K562 (cell line): ENCODE measurements around the gene PCBP3. TPM values are rescaled to one million over a fixed set of nuclear protein-coding genes. Genes with fewer than 3 reads are reported as not detected.
"Not testable (repeated sequence)": the region's sequence is repeated elsewhere in the genome, so short reads cannot be mapped to it uniquely, and the experiment has no call there.

Source experiments
- ATAC-seq: fragments of 200-7000 bp; cut with Tn5 transposase; 3 replicates; pipeline ENCODE4 v1.9.1; 2020; ENCODE audit warnings: moderate library complexity
- BruUV-seq: library from RNA; stranded (reverse); fragments of 400-500 nt; replicated peaks from 2 replicates; lab custom pipeline; 2021; lab: Mats Ljungman, UMichigan
- CTCF ChIA-PET: fragments of 300-600 bp; formaldehyde crosslinking; extraction: SDS; loops from one replicate; lab custom pipeline; 2021; ENCODE audit warnings: low intra/inter-chr PET ratio; lab: Yijun Ruan, JAX
- POLR2A ChIA-PET: fragments of 300-600, 350-650 bp; sonication (Branson Sonifier 250); formaldehyde crosslinking; extraction: SDS; loops from one replicate; lab custom pipeline; 2021; ENCODE audit warnings: antibody characterized with exemption, inconsistent platforms; lab: Yijun Ruan, JAX
- DNase-seq, 4 experiments: peaks; one replicate each; pipeline versions ENCODE4 v3.0.0 to v3.0.0-alpha.2; 2011 to 2018; ENCODE audit warnings: low spot score in 3 of 4, mixed read lengths in 3 of 4; ENCODE audit errors: extremely low read depth in 1 of 4
- FAIRE-seq: peaks from 2 replicates; lab custom pipeline; 2011; peaks lifted over from hg19 to GRCh38; lab: Jason Lieb, UNC
- H2AFZ ChIP-seq: 2 replicates; pipeline ENCODE4 v1.6.0; 2011; ENCODE audit warnings: low read depth, low read length, control low read depth, inconsistent platforms
- H3K27ac ChIP-seq: fragments of 200-600 bp; 3 replicates; pipeline ENCODE4 v1.8.0; 2011; ENCODE audit warnings: low read depth, mild to moderate bottlenecking, control low read depth, inconsistent platforms, low read length, moderate library complexity, mixed read lengths; ENCODE audit errors: extremely low read depth
- H3K27me3 ChIP-seq, 2 experiments: fragments of 300-600 bp in 1 of 2; 2 replicates in 1 of 2; 3 replicates in 1 of 2; pipeline versions ENCODE4 v1.6.0 to v1.8.0; 2011; ENCODE audit warnings: inconsistent platforms in 2 of 2, low read length in 2 of 2, mild to moderate bottlenecking in 1 of 2, mixed read lengths in 1 of 2, moderate library complexity in 1 of 2; ENCODE audit not compliant: control insufficient read depth in 2 of 2, insufficient read depth in 2 of 2
- H3K36me3 ChIP-seq: fragments of 300-600 bp; 3 replicates; pipeline ENCODE4 v1.8.0; 2011; ENCODE audit warnings: mild to moderate bottlenecking, low read length, inconsistent platforms; ENCODE audit not compliant: control insufficient read depth, insufficient read depth
- H3K4me1 ChIP-seq, 2 experiments: fragments of 200-600 bp in 1 of 2; replicated peaks in 1 of 2; 2 replicates in 1 of 2; 3 replicates in 1 of 2; pipeline versions ENCODE4 v1.5.1 to v1.8.0; 2011; ENCODE audit warnings: inconsistent platforms in 2 of 2, low read length in 2 of 2, mild to moderate bottlenecking in 1 of 2, mixed read lengths in 1 of 2, moderate library complexity in 1 of 2; ENCODE audit not compliant: control insufficient read depth in 2 of 2, insufficient read depth in 2 of 2
- H3K4me2 ChIP-seq: 2 replicates; pipeline ENCODE4 v1.6.1; 2011; ENCODE audit warnings: low read length, control low read depth, inconsistent platforms, mixed read lengths; ENCODE audit not compliant: insufficient read depth
- H3K4me3 ChIP-seq: fragments of 200-600 bp; sonication (generic), shearing (Covaris generic); 2 replicates; pipeline ENCODE4 v1.5.1; 2016; ENCODE audit warnings: control low read depth, inconsistent platforms
- H3K79me2 ChIP-seq: fragments of 200-600 bp; 3 replicates; pipeline ENCODE4 v1.8.0; 2011; ENCODE audit warnings: low read length, inconsistent platforms; ENCODE audit not compliant: control insufficient read depth, insufficient read depth
- H3K9ac ChIP-seq, 2 experiments: 2 replicates each; pipeline versions ENCODE4 v1.6.0 to v1.6.1; 2011; ENCODE audit warnings: low read depth in 2 of 2, low read length in 2 of 2, control low read depth in 1 of 2, inconsistent platforms in 1 of 2, mild to moderate bottlenecking in 1 of 2, mixed read lengths in 1 of 2; ENCODE audit not compliant: insufficient read depth in 1 of 2
- H3K9me1 ChIP-seq: one replicate; pipeline ENCODE4 v1.6.0; 2011; ENCODE audit warnings: inconsistent platforms, mild to moderate bottlenecking, low read length, moderate library complexity; ENCODE audit not compliant: control insufficient read depth, insufficient read depth
- H3K9me3 ChIP-seq: replicated peaks from 2 replicates; pipeline ENCODE4 v1.5.1; 2011; ENCODE audit warnings: low read depth, low read length, inconsistent platforms; ENCODE audit not compliant: control insufficient read depth, insufficient read depth
- H4K20me1 ChIP-seq: replicated peaks from 2 replicates; pipeline ENCODE4 v1.6.1; 2011; ENCODE audit warnings: low read length, inconsistent platforms, mixed read lengths; ENCODE audit not compliant: control insufficient read depth, insufficient read depth
- BRD9 ChIP-seq: fragments of 450-650 bp; IDR thresholded peaks from 2 replicates; pipeline ENCODE4 v1.6.1; 2018; ENCODE audit warnings: low read depth; ENCODE audit not compliant: partially characterized antibody
- CAMTA2 ChIP-seq: fragments of 250-450 bp; sonication (Bioruptor Pico); conservative IDR thresholded peaks from 2 replicates; pipeline ENCODE4 v1.5.1; 2022
- RBFOX2 ChIP-seq: fragments of 200-400 bp; formaldehyde crosslinking; IDR thresholded peaks from 2 replicates; pipeline ENCODE4 v1.6.1; 2017; ENCODE audit warnings: low read depth, mild to moderate bottlenecking, low read length, moderate library complexity
- ZNF146 ChIP-seq: IDR thresholded peaks from one replicate; pipeline ENCODE4 v1.6.1; 2018; ENCODE audit warnings: missing compliant biosample characterization; ENCODE audit not compliant: unreplicated experiment
- WGBS: fragments of 100-300 bp; shearing (Covaris generic); methylation state at CpG from one replicate; pipeline ENCODE4 v1.1.6; 2016; ENCODE audit warnings: low coverage, mixed read lengths; ENCODE audit not compliant: insufficient coverage; ENCODE audit errors: missing lambda C conversion rate; 5-methylcytosine and 5-hydroxymethylcytosine counted together
- in situ Hi-C: fragments of 300-500 bp; cut with MboI; formaldehyde crosslinking; loops from 4 replicates; pipeline ENCODE4 v1.15.0; 2018; ENCODE audit warnings: inconsistent platforms, mixed read lengths
- intact Hi-C: fragments of 100-400 bp; cut with micrococcal nuclease; formaldehyde crosslinking; loops from 2 replicates; pipeline ENCODE4 v1.14.2; 2022
- polyA plus RNA-seq, 8 experiments: library from polyadenylated mRNA; depleted of rRNA in 4 of 8; stranded (reverse) in 5 of 8; unstranded in 3 of 8; fragments of >200 nt; fragmentation: Nextera tagmentation in 2 of 8; fragmentation: Illumina TruSeq in 1 of 8; extraction: Ambion mirVana in 2 of 8; extraction: Trizol in 1 of 8; gene quantifications; 2 replicates each; pipeline versions ENCODE4 v1.2.1 to v1.2.3, GENCODE V29; 2011 to 2014; ENCODE audit warnings: inconsistent platforms in 1 of 8, missing spikeins in 1 of 8
- total RNA-seq, 7 experiments: library from RNA; depleted of rRNA in 6 of 7; stranded (reverse); fragments of >200 nt in 6 of 7; fragmentation: Illumina TruSeq in 2 of 7; extraction: Trizol in 2 of 7; gene quantifications; 2 replicates each; pipeline versions ENCODE4 v1.2.1 to v1.2.3, GENCODE V29; 2011 to 2021; ENCODE audit warnings: low replicate concordance in 1 of 7

The PCBP3 gene
- total and polyA plus RNA-seq, 9 of the 15 experiments (the other 6 are each of a cell fraction or from before 2014, with no cell fraction given) = 0.18 TPM; not detected in 8

DNA sequence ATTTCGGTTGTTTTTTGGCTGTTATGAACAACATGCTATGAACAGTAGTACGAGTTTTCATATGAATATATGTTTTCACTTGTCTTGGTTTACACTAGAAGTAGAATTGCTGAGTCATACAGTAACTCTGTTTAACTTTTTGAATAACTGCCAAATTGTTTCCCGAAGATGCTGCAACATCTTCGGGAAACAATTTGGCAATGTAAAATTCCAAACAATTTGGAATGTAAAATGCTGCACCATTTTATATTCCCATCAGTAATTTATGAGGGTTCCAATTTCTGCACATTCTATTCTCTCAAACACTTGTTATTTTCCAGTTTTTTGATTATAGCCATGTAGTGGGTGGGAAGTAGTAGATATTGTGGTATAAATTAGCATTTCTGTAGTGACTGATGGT, 11.6 kb downstream of the PCBP3 start (continued):
- TF ChIP-seq BRD9 (no peak), RBFOX2 (no peak), CAMTA2 (no peak)

DNA sequence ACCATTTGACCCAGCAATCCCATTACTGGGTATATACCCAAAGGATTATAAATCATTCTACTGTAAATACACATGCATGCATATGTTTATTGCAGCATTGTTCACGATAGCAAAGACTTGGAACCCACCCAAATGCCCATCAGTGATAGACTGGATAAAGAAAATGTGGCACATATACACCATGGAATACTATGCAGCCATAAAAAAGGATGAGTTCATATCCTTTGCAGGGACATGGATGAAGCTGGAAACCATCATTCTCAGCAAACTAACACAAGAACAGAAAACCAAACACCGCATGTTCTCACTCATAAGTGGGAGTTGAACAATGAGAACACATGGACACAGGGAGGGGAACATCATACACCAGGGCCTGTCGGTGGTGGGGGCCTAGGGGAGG, 12.6 kb downstream of the PCBP3 start:
- ATAC-seq, H3K27me3 ChIP-seq, intact Hi-C loops, H3K4me1 ChIP-seq, H3K9ac ChIP-seq, H3K4me2 ChIP-seq, in situ Hi-C loops, BruUV-seq, H3K4me3 ChIP-seq, DNase-seq, FAIRE-seq, H3K36me3 ChIP-seq, CTCF ChIA-PET, H2AFZ ChIP-seq, H4K20me1 ChIP-seq, H3K9me1 ChIP-seq, H3K79me2 ChIP-seq, H3K9me3 ChIP-seq, H3K27ac ChIP-seq: not testable (repeated sequence)
- POLR2A ChIA-PET = interaction anchor here (0.8 kb wide), 1 partner anchor 12 kb away, joined by 3 read pairs; no protein-coding TSS in a partner anchor
- TF ChIP-seq ZNF146 (CRISPR knock-in tag) = peak; percentile 11
- 4% methylated on average over 2 of the region's 3 CpGs for WGBS
